Activated CD8-positive, alpha-beta memory T cell treated with anti-CD3 and anti-CD28 coated beads, Interleukin-2, amount 50 U/mL, for 1 hour (primary cell): ENCODE data around the gene CRMP1.

Experiments
- DNase-seq: peaks from one replicate; pipeline ENCODE4 v3.0.0-alpha.2; 2020; ENCODE audit errors: extremely low read depth

CRMP1 gene

DNA sequence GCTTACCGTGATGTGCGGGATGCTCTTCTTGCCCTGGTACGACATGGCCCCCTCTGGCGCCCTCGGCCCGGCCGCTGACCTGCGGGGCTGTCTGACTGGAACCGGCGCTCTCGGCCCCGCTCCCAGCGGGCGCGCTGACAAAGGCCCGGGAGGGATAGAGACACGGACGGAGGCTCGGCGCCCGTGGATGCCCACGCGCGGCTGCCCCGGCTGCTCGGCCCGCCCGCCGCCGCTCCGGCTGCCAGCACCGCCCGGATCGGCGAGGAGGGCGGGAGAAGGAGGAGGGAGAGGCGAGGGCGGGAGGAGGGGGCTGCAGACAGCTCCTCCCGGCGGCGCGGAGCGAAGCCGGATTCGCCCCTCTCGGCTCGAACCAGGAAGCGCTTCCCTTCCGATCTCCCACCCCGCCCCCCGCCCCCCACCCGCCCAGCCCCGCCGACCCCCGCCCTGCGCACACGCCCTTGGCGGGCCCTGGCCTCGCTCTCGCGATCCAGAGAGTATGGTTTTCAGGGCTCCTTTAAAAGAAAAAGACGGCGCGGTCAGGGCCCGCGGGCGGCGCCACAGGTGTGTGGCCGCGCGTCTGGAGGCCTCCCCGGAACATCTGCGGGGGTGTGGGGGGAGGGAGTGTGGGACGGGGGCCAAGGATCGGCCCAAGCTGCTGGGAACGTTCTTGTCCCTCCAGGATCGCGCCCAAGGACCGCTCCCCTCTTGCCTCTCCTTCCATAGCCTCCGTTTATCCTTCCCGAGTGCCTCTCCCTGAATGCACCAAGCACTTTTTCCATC, 4.5 kb downstream of the CRMP1 start:
- DNase-seq = no peak

GRCh38 chr4:5887361-5888221, 5.3 kb downstream of the CRMP1 start:
- no peak for DNase-seq

- no peak for DNase-seq
Measured at GRCh38 chr4:5887011-5887360, 5.9 kb downstream of the CRMP1 start.

DNA sequence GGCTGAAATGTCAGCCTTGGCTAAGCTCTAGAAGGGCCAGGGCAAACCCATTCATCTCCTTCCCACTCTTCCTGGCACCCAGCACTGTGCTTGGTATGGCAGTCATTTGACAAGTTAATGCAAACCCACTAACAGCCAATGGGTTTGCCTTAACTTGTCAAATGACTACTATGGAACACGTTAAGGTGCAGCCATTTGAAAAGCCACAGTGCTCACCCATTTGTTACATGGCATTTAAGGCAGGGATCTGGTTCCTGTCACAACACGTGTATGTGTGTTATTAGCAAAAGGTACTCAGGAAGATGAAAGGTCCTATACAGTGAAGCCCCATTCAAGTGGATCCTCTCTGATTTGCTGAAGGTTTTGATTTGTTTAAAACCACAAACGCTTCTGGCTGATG, 7.2 kb downstream of the CRMP1 start:
- DNase-seq = no peak

GRCh38 chr4:5884796-5885195, 8.1 kb downstream of the CRMP1 start:
- no peak for DNase-seq

DNA sequence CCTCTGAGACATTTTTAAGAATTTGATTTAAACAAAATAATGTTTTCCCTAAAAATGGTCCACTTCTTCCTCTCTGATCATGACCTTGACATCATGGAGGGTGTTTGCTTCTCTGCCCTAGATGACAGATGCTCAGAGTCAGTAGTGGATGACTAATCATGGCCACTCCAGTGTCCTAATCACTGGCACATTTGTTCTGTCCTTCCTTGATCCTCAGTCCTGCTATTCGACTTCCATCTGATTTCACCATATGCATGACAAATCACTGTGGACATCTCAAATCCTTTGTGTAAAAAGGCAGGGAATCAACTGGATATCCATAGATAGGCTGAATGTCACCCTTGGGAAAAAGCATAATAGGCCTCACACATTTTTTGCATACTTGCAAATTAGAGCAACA, 9.0 kb downstream of the CRMP1 start:
- no peak for DNase-seq

GRCh38 chr4:5882947-5883346, 9.9 kb downstream of the CRMP1 start:
- DNase-seq = no peak

DNA sequence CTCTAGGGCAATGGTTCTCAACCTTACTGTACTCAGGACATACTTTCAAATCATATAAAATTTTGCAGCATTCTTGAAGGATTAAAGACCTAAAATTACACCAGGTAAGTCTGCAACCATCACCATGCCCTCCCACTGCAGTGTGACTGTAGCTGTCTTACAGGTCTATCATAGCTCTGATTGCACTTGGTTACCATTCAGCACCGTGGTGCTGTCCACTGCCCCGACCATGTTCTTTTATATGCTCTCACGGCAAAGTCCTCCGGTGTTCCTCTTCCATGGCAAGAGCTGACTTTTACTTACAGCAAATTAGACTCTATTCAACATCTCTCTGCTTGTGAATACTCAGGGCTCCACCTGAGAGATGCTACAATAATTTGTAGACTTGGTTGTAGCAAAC, 11.5 kb downstream of the CRMP1 start:
- no peak for DNase-seq

DNA sequence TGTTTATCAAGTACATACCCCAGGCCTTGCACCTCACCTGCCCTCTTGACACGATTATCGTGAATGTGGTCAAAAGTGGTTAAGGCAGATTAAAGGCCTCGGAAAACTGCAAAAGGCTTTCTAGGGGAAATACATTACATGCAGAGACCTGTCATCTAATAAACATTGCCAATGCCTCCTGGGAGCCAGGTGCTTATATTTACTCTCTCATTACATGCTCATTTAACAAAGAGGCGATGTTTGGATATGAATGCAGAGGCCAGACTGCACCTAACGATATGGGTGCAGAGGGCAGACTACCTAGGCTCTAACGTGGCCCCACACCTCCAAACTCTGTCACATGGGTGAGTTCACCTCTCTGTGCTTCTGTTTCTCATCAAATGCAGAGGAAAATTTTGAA, 14.5 kb downstream of the CRMP1 start:
- no peak for DNase-seq

DNA sequence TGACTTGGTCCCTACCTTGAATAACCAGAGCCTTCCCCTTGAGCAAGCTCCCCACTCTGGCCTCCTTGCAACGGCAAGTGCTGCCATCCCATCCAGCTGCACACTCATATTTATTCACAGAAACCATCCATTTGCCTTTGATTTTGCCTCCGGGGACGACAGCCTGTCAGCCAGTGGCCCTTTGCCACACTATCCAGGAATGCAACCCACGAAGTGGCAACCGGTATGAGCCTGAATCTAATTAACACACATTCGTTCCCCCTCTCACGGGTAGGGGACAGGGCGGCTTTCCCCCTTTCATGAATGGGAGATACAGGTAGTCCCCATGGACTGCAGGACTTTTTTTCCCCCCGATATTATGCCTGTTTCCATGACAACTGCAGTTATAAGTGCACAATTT, 15.5 kb downstream of the CRMP1 start:
- DNase-seq = no peak

GRCh38 chr4:5874811-5875449, 18.0 kb downstream of the CRMP1 start:
- DNase-seq = no peak

DNA sequence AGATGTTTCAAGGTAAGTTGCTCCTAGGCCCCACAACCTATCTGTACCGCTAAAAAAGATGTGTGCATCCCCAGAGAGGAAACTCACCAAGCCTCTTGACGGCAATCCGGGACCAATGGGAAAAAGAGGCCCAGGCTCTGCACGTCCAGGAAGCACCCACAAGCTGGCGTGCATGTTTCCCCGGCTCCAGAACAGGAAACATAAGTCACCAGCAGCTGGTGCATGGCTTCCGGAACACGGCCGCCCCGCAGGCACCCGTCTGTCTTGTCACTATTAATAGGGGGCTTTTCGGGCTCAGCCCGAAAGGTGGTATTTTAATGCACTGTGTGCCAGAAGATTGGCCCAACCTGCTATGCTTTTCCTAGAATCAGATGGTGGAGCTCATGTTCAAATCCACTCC, 22.2 kb downstream of the CRMP1 start:
- no peak for DNase-seq

GRCh38 chr4:5869966-5870619, 22.8 kb downstream of the CRMP1 start:
- no peak for DNase-seq

DNA sequence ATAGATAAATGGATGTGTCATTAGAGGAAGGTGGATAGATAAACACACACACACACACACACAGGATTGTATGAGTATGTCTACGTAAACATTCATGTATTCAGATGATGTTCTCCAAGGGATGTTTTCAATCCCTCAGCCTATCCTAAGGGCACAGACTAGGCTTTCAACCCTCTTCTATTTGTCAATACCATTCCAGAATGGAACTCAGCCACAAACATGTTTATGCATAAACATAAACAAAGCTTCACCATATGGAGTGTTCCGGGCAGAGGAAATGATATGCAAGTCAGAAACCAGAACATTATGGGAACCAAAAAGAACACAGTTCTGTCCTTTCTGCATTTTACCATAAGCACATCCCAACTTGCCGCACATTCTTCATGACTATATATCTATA, 25.0 kb downstream of the CRMP1 start:
- DNase-seq = no peak

DNA sequence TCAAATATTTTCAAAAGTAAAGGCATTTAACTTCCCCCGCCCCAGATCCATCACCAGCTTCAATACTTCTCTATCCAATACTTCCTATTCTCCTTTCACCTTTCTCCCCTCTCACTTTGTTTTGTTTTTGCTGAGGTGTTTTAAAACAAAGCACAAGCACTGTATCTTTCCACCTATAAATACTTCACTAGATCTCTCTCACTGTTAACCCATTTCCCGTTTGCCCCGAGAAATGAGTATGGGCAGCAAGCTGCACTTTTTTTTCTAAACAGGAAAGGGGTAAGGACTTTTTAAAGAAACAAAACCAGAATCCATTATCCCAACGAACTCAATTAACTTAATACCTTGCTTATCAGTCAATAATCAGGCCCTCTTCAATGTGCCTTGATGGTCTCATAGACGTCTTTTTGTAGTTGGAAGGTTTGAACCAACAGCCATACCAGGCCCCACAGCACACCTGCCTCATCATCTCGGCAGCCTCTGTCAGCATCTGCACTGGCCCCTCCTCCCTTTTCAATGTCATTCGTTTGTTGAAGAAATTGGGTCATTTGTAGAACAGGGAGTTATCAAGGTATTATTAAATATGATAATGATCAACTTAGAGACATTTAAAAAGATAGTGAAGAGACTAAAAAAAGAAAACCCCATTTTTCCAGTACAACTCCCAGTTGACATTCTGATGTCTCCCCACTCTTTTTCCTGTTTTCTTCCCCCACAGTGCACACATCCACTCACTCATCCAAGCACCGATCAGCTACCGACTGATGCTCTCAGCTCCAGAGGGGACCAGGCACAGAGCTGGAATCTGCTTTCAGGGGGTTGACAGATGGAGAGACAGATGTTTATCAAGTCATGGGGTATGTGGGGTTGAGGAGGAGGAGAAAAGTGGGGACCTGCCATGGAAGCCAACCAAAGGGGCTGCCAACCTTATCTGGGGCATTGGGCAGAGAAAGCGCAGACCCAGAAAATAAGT, 25.8 kb downstream of the CRMP1 start:
- no peak for DNase-seq

DNA sequence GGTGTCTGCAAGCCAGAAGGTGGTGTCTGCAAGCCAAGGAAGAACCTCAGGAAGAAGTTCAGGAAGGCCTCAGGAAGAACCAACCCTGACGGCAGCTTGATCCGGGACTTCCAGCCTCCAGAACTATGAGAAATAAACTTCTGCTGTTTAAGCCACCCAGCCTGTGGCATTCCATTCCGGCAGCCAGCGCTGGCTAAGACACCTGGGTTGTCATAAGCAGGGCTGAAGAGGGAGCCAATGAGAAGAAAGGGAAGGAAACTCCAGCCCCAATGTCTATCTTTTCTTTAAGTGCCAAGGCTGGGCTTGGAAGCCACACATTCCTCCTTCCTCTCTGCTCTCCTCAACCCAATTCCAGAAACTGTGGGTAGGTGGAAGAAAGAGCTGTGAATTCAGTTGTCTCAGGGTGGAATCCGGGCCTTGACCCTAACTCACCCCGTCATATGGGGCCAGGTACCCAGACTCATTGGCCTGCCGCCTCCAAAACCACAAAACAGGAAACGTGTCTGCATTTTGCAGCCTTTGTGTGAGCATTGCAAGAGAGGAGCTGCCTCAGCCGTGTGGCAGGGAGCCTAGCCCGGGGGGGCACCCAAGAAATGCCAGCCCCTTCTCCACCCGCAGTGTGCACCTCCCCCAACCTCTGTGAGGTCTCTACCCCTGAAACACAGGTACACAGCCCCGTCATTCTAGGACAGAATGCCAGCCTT, 26.8 kb downstream of the CRMP1 start:
- no peak for DNase-seq

GRCh38 chr4:5863461-5864113, 29.3 kb downstream of the CRMP1 start:
- DNase-seq = no peak

GRCh38 chr4:5858020-5858769, 34.7 kb downstream of the CRMP1 start:
- no peak for DNase-seq

- no peak for DNase-seq
Measured at GRCh38 chr4:5857199-5857598, 35.7 kb downstream of the CRMP1 start.
